BLaER1 (cell line): ENCODE data around the gene MMADHC.

Experiments
- H3K27ac ChIP-seq: shearing (Covaris generic); formaldehyde crosslinking; 2 replicates; pipeline ENCODE4 v1.8.1; 2022
- H3K27me3 ChIP-seq: shearing (Covaris generic); formaldehyde crosslinking; 2 replicates; pipeline ENCODE4 v1.8.1; 2022
- H3K36me3 ChIP-seq: shearing (Covaris generic); formaldehyde crosslinking; 2 replicates; pipeline ENCODE4 v1.8.1; 2022
- H3K4me1 ChIP-seq: shearing (Covaris generic); formaldehyde crosslinking; 2 replicates; pipeline ENCODE4 v1.8.1; 2022
- H3K4me2 ChIP-seq: shearing (Covaris generic); formaldehyde crosslinking; 2 replicates; pipeline ENCODE4 v1.8.1; 2022
- H3K4me3 ChIP-seq: shearing (Covaris generic); formaldehyde crosslinking; 2 replicates; pipeline ENCODE4 v1.8.1; 2022
- H3K9ac ChIP-seq: shearing (Covaris generic); formaldehyde crosslinking; 2 replicates; pipeline ENCODE4 v1.8.1; 2022
- H3K9me3 ChIP-seq: shearing (Covaris generic); formaldehyde crosslinking; 2 replicates; pipeline ENCODE4 v1.8.1; 2022
- H4K20me1 ChIP-seq: shearing (Covaris generic); formaldehyde crosslinking; 2 replicates; pipeline ENCODE4 v1.8.1; 2022
- Cebpa-rat ChIP-seq: shearing (Covaris generic); IDR thresholded peaks from 2 replicates; pipeline ENCODE4 v1.8.1; 2022

Gene MMADHC

DNA sequence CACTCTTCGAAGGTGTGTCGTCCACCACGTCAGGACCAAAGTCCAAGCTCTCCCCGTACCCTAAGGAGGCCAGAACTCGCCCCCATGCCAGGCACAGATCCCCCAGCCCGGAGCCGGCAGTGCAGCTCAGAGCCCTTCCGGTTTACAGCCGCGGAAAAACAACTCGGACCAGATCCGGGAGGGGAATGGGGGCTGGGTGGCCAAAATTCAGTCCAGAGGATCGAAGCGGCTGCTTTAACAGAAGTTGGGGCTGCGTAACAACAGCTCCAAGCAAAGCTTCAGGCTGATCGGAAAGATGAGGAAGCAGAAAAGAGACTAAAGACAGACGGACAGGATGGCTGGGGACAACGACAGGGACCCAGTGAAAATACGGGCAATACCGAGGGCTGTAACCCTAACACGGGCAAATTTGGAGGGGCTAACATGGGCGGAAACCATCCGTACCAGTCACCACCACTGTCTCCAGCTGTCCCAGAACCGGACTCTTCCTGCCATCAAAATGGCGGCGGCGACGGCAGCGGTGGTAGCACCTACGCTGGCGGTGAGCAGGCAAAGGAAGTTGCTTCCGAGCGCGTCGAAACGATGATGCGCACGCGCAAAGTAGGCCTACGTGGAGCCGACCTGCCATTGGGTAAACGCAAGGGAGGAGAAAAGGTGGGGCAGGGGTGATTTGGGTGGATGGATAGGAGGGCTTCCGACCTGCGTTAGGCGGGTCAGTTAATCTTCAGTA is at the start of gene MMADHC:
Gene MMADHC (minus strand): TSS at position 556 of the 730 bp plus-strand sequence. CDS start 678 bp downstream, outside the sequence.
- Histone ChIP-seq H3K4me2 (peak within 1 kb of the TSS; percentile 85), H4K20me1 (peaks cover 12% of the 10 kb centered on the region; the same call in 1 of the 2 replicates), H3K27ac (peak within 1 kb of the TSS; percentile 95), H3K4me3 (peak within 1 kb of the TSS; percentile 87), H3K36me3 (peaks cover 17% of the 10 kb centered on the region; the same call in 1 of the 2 replicates), H3K27me3 (no peaks in the 10 kb centered on the region), H3K4me1 (peaks cover 32% of the 10 kb centered on the region), H3K9me3 (no peaks in the 10 kb centered on the region), H3K9ac (peak within 1 kb of the TSS; percentile 95)
- TF ChIP-seq Cebpa-rat = no peak

DNA sequence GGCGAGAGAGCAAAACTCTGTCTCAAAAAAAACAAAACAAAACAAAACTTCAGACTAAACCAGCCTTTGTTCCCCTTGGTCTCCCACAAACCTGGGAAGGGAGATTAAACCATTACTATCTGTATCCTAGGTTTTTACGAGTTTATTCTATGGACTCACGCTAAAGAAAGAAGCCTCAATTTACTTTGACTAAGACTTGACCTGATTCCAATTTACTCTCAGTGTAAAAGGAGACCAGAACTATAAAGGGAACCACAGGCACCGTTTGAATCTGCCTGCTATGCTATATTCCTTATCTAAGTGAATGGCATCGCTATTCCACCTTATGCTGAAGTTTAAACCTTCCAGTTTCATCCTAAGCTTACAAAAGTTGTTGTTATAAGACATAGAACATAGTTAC is 46.5 kb upstream of the MMADHC start:
- H3K4me1 ChIP-seq = no peaks in the 10 kb centered on the region
- H3K27ac ChIP-seq = no peak overlapping the region
- TF ChIP-seq Cebpa-rat = no peak
- no peak overlapping the region for H3K4me2 ChIP-seq
- no peak overlapping the region for H3K9ac ChIP-seq
- no peaks in the 10 kb centered on the region for H3K36me3 ChIP-seq
- no peak overlapping the region for H3K4me3 ChIP-seq
- H4K20me1 ChIP-seq = no peaks in the 10 kb centered on the region
- no peaks in the 10 kb centered on the region for H3K27me3 ChIP-seq
- H3K9me3 ChIP-seq = no peaks in the 10 kb centered on the region

DNA sequence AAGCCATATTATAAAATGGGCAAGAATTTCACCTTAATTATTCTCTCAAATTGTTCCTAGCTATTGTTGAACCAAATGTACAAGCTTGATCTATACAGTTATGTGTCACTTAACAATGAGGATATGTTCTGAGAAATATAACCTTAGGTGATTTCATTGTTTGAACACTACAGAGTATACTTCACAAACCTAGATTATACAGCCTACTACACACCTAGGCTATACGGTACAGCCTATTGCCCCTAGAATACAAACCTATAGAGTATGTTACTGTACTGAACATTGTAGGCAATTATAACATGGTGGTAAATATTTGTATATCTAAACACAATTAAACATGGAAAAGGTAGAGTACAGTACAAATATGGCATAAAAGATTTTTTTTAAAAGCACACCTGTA is 42.9 kb upstream of the MMADHC start:
- TF ChIP-seq Cebpa-rat = no peak
- no peaks in the 10 kb centered on the region for H3K9me3 ChIP-seq
- no peaks in the 10 kb centered on the region for H4K20me1 ChIP-seq
- no peak overlapping the region for H3K9ac ChIP-seq
- H3K27ac ChIP-seq = no peak overlapping the region
- no peak overlapping the region for H3K4me2 ChIP-seq
- no peaks in the 10 kb centered on the region for H3K27me3 ChIP-seq
- no peaks in the 10 kb centered on the region for H3K4me1 ChIP-seq
- no peak overlapping the region for H3K4me3 ChIP-seq
- H3K36me3 ChIP-seq = no peaks in the 10 kb centered on the region

DNA sequence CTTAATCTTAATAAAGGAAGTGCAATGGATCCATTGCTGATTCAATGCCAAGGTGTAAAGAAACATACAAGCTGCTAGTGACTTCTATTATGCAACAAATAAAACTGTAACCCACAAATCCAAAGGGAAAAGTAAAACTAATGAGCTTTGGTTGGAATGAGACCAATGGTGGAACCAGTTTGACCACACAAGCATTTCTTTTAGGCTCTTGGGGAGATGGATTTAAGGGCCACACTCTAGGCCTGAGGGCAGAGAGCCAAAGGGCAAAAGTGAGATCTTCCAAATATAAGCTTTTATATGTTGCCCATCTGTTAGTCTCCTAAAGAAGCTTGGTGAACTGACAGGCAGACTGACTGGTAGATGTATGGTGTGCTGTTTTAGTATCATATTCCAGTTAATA is 41.5 kb upstream of the MMADHC start:
- Histone ChIP-seq H3K27ac (no peak overlapping the region), H3K4me1 (no peaks in the 10 kb centered on the region), H3K36me3 (no peaks in the 10 kb centered on the region), H3K9me3 (no peaks in the 10 kb centered on the region), H3K27me3 (no peaks in the 10 kb centered on the region), H4K20me1 (no peaks in the 10 kb centered on the region), H3K4me2 (no peak overlapping the region), H3K9ac (no peak overlapping the region), H3K4me3 (no peak overlapping the region)
- TF ChIP-seq Cebpa-rat = no peak

DNA sequence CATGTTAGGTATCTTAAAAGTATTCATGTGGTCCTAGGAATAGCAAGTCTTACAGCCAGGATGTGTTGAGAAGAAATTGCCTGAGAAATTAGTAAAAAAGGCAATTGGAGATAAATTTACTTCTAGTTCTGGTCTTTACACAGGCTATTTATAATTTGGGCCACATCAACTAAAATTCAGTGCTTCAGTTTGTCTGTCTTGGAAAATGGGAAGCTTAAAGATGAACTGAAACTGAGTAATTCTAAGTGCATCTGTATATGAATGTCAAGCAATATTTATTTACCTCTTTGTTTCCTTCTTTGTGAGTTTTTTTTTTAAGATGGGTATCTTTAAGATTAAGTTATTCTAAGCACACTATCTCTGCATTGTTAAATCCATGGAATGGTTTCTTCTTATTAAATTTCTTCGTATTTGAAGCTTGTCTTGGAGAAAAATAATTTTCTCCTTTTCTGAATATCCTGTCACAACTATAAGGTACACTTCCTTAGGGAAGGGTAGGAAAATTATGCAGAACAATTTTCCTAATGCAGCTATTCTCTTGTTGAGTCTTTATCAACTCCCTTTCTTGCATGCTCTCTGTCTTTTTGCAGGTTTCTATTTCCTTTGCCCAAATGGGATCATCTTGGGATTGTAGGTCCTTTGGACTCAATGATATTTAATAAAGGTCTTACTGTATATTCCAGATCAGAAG is 39.7 kb upstream of the MMADHC start:
- H3K27me3 ChIP-seq = no peaks in the 10 kb centered on the region
- no peak overlapping the region for H3K9ac ChIP-seq
- H3K4me3 ChIP-seq = no peak overlapping the region
- H3K36me3 ChIP-seq = no peaks in the 10 kb centered on the region
- H3K27ac ChIP-seq = no peak overlapping the region
- H3K9me3 ChIP-seq = no peaks in the 10 kb centered on the region
- H3K4me2 ChIP-seq = no peak overlapping the region
- TF ChIP-seq Cebpa-rat = no peak
- no peaks in the 10 kb centered on the region for H3K4me1 ChIP-seq
- no peaks in the 10 kb centered on the region for H4K20me1 ChIP-seq

DNA sequence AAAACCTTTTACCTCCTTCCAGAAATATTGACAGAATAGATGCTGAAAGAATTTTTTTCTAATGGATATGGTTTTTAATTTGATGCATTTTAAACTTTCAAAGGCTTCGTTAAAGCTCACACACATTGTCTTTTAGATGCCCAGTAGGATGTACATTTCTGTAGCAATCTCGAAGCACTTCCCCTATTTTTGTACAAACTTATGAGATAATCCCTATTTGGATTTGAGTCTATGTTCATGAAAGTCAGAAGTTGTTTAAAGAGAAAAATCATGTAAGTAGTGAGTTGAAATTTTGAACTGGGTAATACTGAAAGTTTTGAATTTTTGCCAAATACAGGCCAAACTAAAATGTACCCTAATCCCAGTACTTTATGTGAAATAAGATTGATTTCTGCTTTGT is 38.1 kb upstream of the MMADHC start:
- H3K9ac ChIP-seq = no peak overlapping the region
- no peak for TF ChIP-seq Cebpa-rat
- no peaks in the 10 kb centered on the region for H3K27me3 ChIP-seq
- no peak overlapping the region for H3K4me2 ChIP-seq
- H3K9me3 ChIP-seq = no peaks in the 10 kb centered on the region
- H3K36me3 ChIP-seq = no peaks in the 10 kb centered on the region
- no peaks in the 10 kb centered on the region for H3K4me1 ChIP-seq
- H4K20me1 ChIP-seq = no peaks in the 10 kb centered on the region
- no peak overlapping the region for H3K27ac ChIP-seq
- no peak overlapping the region for H3K4me3 ChIP-seq

DNA sequence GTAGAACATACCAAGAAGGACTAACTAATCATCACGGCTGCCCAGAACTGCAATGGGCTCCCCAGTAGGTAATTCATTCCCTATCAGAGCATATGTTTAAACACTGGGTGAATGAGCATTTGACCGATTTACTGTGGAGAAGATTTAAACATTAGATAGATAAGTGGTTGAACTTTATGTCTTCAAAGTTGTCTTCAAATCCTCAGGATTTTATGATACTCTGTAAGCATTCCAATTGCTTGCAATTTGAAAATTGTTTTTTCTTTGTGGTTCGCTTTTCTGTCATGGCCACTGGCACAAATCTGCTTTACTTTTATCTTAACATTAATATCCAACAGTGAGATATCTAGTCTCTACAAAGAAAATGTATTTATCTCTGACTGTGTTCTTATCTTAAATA is 37.7 kb upstream of the MMADHC start:
- Histone ChIP-seq H3K27ac (no peak overlapping the region), H4K20me1 (no peaks in the 10 kb centered on the region), H3K9ac (no peak overlapping the region), H3K4me1 (no peaks in the 10 kb centered on the region), H3K36me3 (no peaks in the 10 kb centered on the region), H3K9me3 (no peaks in the 10 kb centered on the region), H3K27me3 (no peaks in the 10 kb centered on the region), H3K4me3 (no peak overlapping the region), H3K4me2 (no peak overlapping the region)
- TF ChIP-seq Cebpa-rat = no peak

DNA sequence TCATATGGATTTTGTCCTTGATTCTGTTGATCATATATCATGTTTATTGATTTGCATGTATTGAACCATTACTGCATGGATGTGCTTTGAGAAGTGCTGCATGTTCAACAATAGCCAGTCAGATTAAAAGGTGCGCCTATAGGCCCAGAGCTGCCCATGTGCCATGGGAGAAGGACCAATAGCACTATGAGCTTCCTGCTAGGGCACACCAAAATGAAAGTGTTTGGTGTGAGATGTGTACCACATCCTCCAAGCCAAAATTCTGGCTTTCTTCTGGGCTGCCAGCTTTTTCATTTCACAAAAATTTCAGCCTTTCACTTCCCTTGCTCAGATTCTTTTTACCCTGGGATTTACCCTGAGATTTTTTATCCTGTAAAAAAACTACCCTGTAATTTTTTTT is 34.8 kb upstream of the MMADHC start:
- H3K4me3 ChIP-seq = no peak overlapping the region
- TF ChIP-seq Cebpa-rat = no peak
- H4K20me1 ChIP-seq = no peaks in the 10 kb centered on the region
- no peak overlapping the region for H3K9ac ChIP-seq
- no peaks in the 10 kb centered on the region for H3K9me3 ChIP-seq
- H3K27me3 ChIP-seq = no peaks in the 10 kb centered on the region
- no peak overlapping the region for H3K4me2 ChIP-seq
- no peaks in the 10 kb centered on the region for H3K36me3 ChIP-seq
- H3K4me1 ChIP-seq = 0 out of 2 replicates have a peak, but pooled peaks cover 4% of the 10 kb centered on the region
- no peak overlapping the region for H3K27ac ChIP-seq

DNA sequence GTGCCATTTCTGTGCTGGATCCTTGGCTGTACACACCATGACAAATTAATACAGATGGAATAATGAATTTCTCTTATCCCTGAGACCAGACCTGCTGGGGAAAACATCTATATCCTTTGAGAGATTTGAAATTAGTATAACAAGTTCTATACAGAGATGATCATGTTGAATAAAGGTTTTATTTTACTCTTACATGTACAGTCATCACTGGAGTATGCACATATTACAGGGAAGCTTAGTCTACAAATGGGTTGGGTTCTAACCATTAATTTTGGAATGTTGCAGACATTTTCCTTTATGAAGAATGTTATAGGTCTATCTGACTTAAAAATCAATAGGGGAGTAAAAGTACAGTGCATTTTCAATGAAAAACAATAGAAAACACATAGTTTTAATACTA is 29.9 kb upstream of the MMADHC start:
- no peak overlapping the region for H3K9ac ChIP-seq
- no peak for TF ChIP-seq Cebpa-rat
- no peaks in the 10 kb centered on the region for H4K20me1 ChIP-seq
- H3K4me3 ChIP-seq = no peak overlapping the region
- no peak overlapping the region for H3K27ac ChIP-seq
- H3K27me3 ChIP-seq = no peaks in the 10 kb centered on the region
- no peak overlapping the region for H3K4me2 ChIP-seq
- no peaks in the 10 kb centered on the region for H3K9me3 ChIP-seq
- 0 out of 2 replicates have a peak, but pooled peaks cover 4% of the 10 kb centered on the region for H3K4me1 ChIP-seq
- no peaks in the 10 kb centered on the region for H3K36me3 ChIP-seq

DNA sequence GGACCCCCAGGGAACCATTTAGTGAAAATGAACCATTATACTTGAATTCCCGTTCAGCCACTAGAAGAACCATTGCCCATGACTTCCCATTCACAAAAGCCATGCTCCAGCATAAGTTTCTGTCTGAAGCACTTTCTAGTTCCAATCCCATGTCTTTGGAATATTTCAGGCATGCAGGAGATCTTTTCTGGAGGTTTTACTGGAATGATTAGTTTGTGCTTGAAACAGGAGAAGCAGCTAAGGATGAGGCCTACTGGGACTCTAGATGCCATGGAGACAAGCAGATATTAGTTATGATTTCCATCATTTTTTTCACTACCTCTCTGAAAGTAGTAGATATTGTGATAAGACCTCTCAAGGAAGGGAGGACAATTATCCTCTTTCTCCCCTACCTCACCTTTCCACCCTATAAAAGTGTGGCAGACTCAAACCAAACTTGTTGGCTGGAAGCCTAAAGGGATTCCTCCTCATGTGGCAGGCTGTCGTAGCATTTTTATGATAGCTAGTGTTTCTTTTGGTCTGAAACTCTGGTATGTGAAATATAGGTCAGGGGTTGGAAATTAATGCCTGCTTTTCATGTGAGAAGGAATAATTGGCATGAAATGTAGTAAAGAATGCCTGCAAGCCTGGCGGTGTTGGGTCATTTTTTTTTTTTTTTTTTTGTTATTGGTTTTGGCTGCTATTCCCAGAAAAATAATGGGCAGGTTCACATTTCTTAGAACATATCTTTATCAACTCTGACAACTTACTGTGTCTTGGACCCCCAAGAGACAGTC is 29.3 kb upstream of the MMADHC start:
- H4K20me1 ChIP-seq = no peaks in the 10 kb centered on the region
- no peak overlapping the region for H3K4me2 ChIP-seq
- H3K27me3 ChIP-seq = no peaks in the 10 kb centered on the region
- no peak overlapping the region for H3K27ac ChIP-seq
- H3K4me3 ChIP-seq = no peak overlapping the region
- no peak for TF ChIP-seq Cebpa-rat
- H3K9ac ChIP-seq = no peak overlapping the region
- H3K9me3 ChIP-seq = no peaks in the 10 kb centered on the region
- H3K4me1 ChIP-seq = 0 out of 2 replicates have a peak, but pooled peaks cover 4% of the 10 kb centered on the region
- no peaks in the 10 kb centered on the region for H3K36me3 ChIP-seq
